ENCODE measurements around the gene PCNX1.
"Not testable (repeated sequence)": the region's sequence is repeated elsewhere in the genome, so short reads cannot be mapped to it uniquely, and the experiment has no call there.

The PCNX1 gene

DNA sequence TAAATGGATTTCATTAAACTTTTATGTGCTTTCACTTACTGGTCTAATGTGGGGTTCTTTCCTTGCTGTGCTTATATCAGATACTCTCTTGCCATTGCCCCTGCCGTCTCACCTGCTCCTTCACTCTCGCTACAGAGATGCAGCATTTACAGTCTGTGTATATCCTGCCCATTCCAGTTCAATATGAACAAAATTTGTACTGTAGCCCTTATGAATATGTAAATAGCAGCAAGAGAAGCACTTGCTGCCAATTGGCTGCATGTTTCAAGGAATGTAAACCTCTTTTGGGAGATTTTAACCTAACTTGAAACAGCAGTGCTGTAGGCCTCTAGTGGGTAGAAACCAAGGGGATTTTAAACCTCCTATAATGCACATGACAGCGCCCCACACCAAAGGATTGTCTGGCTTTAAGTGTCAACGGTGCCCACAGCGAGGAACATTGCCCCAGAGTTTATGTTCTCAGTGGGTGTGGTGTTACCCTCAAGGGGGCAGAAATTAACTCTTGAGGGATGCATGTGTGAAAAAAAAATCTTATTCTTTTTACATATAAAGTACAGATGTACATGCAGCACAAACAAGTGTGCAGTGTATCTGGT is 19.1 kb downstream of the PCNX1 start:
- TF ChIP-seq, protein P1, sequence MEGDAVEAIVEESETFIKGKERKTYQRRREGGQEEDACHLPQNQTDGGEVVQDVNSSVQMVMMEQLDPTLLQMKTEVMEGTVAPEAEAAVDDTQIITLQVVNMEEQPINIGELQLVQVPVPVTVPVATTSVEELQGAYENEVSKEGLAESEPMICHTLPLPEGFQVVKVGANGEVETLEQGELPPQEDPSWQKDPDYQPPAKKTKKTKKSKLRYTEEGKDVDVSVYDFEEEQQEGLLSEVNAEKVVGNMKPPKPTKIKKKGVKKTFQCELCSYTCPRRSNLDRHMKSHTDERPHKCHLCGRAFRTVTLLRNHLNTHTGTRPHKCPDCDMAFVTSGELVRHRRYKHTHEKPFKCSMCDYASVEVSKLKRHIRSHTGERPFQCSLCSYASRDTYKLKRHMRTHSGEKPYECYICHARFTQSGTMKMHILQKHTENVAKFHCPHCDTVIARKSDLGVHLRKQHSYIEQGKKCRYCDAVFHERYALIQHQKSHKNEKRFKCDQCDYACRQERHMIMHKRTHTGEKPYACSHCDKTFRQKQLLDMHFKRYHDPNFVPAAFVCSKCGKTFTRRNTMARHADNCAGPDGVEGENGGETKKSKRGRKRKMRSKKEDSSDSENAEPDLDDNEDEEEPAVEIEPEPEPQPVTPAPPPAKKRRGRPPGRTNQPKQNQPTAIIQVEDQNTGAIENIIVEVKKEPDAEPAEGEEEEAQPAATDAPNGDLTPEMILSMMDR (IDR thresholded peaks at IDR 0.05; ENCODE audit: low read depth, low read length): no peak
- in situ Hi-C loops (cut with HindIII; ENCODE audit: low sequenced_read_pairs): no loop called here
- no peak overlapping the region for H3K4me3 ChIP-seq (ENCODE audit: low read depth, low read length)
- DNase-seq (ENCODE audit: low read depth, low spot score): no peak

DNA sequence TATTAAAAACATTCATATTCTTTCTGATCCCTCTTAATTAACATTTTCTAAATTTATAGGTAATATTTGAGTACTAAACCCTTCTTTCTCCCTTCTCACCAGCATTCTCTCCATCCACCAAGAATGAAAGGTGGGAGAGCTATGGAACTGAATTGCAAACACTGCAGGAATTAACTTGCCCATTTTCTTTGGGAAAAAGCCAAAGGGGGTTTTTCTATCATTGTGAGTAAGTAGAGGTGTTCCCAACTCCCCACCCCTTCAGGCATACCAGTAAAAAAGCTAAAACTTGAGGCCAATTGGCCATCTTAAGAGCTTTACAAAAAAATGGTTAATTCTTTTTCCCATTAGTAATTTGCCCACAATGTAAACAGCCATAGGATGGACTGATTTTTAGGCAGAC is 23.7 kb downstream of the PCNX1 start:
- no peak for DNase-seq (ENCODE audit: low read depth, low spot score)
- TF ChIP-seq, protein P1 (IDR thresholded peaks at IDR 0.05; ENCODE audit: low read depth, low read length): no peak
- in situ Hi-C loops (cut with HindIII; ENCODE audit: low sequenced_read_pairs): no loop called here
- no peak overlapping the region for H3K4me3 ChIP-seq (ENCODE audit: low read depth, low read length)

DNA sequence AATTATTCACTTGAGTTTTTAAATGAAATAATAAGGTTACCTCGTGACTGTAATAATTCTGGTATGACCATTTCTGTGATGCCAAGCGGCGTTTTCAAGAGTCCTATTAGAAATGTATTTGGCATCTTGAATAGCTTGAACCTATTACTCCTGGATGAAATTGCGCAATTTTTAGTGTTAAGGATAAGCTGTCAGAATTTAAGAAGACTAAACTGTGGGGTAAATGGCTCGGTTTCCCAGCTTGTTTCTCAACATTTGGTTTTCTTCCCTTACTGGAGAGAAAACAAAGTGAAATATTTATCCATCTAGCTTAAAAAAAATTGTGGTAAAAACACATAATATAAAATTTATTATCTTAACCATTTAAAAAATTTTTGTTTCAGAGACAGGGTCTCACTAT is 26.8 kb downstream of the PCNX1 start:
- in situ Hi-C loops (cut with HindIII; ENCODE audit: low sequenced_read_pairs): no loop called here
- DNase-seq (ENCODE audit: low read depth, low spot score): no peak
- H3K4me3 ChIP-seq (ENCODE audit: low read depth, low read length): no peak overlapping the region
- TF ChIP-seq, protein P1 (IDR thresholded peaks at IDR 0.05; ENCODE audit: low read depth, low read length): no peak

DNA sequence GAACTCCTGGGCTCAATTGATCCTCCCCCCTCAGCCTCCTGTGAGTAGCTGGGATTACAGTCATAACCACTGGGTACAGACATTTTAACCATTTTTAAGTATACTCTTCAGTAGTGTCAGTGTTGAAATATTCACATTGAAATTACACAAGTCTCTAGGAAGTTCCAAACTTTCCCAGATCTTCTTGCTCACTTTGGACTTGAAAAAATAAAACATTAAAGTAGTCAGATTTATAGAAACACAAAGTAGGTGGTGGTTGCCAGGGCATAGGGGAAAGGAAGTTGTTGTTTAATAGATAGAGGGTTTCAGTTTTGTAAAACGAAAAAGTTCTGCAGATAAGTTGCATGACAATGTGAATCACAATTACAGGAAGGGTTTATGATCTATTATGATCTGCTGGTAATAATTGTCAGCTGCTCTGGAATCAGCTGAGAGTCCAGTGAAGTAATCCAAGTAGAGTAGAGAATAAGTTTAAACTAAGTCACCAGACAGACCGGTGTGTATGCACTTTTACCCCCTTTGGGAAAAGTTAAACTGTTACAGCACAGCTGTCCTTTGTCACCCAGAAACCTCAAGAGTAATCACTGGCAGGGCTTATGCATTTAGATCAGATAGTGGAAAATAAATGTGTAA is 27.4 kb downstream of the PCNX1 start:
- TF ChIP-seq, protein P1 (IDR thresholded peaks at IDR 0.05; ENCODE audit: low read depth, low read length): no peak
- in situ Hi-C loops (cut with HindIII; ENCODE audit: low sequenced_read_pairs): no loop called here
- DNase-seq (ENCODE audit: low read depth, low spot score): peak; percentile 16
- H3K4me3 ChIP-seq (ENCODE audit: low read depth, low read length): no peak overlapping the region

DNA sequence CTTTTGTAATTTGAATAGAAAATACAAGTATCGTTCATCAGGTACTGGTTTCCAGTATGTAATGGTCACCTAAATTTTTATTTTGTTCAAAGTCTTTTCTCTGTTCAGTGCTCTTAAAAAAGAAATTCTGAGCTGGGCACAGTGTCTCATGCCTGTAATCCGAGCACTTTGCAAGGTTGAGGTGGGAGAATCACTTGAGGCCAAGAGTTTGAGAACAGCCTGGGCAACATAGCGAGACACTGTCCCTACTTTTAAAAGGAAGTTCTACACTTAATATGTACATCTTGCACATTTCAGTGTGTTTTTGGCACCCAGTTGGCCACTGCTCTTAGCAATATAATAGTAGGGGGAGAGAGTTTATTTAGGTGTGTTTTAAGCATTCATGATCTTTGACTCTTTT is 27.9 kb downstream of the PCNX1 start:
- TF ChIP-seq, protein P1 (IDR thresholded peaks at IDR 0.05; ENCODE audit: low read depth, low read length): no peak
- in situ Hi-C loops (cut with HindIII; ENCODE audit: low sequenced_read_pairs): no loop called here
- no peak overlapping the region for H3K4me3 ChIP-seq (ENCODE audit: low read depth, low read length)
- no peak for DNase-seq (ENCODE audit: low read depth, low spot score)

DNA sequence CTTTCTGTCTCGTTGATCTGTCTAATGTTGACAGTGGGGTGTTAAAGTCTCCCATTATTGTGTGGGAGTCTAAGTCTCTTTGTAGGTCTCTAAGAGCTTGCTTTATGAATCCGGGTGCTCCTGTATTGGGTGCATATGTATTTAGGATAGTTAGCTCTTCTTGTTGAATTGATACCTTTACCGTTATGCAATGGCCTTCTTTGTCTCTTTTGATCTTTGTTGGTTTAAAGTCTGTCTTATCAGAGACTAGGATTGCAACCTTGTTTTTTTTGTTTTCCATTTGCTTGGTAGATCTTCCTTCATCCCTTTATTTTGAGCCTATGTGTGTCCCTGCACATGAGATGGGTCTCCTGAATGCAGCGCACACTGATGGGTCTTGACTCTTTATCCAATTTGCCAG is 32.4 kb downstream of the PCNX1 start:
- in situ Hi-C loops (cut with HindIII; ENCODE audit: low sequenced_read_pairs): not testable (repeated sequence)

DNA sequence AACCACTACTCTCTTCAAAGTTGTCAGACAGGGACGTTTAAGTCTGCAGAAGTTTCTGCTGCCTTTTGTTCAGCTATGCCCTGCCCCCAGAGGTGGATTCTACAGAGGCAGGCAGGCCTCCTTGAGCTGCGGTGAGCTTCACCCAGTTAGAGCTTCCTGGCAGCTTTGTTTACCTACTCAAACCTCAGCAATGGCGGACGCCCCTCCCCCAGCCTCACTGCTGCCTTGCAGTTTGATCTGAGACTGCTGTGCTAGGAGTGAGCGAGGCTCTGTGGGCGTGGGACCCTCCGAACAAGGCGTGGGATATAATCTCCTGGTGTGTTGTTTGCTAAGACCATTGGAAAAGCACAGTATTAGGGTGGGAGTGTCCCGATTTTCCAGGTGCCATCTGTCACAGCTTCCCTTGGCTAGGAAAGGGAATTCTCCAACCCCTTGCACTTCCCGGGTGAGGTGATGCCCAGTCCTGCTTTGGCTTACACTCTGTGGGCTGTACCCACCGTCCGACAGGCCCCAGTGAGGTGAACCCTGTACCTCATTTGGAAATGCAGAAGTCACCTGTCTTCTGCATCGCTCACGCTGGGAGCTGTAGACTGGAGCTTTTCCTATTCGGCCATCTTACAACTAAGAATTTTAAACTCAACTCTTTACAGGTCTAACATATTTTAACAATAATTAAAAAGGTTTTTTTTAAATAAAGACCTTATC is 34.5 kb downstream of the PCNX1 start:
- DNase-seq (ENCODE audit: low read depth, low spot score); in situ Hi-C loops (cut with HindIII; ENCODE audit: low sequenced_read_pairs); H3K4me3 ChIP-seq (ENCODE audit: low read depth, low read length): not testable (repeated sequence)

More for the DNA sequence above, 32.4 kb downstream of the PCNX1 start:
- not testable (repeated sequence) for H3K4me3 ChIP-seq (ENCODE audit: low read depth, low read length); DNase-seq (ENCODE audit: low read depth, low spot score)
